Muscle of leg (tissue), 11 donors: ENCODE data around the gene GAS7. TPM values are rescaled to one million over a fixed set of nuclear protein-coding genes. Genes with fewer than 3 reads are reported as not detected.

Experiments
- DNase-seq: peaks from one replicate; pipeline ENCODE4 v3.0.0; 2013
- H3K27ac ChIP-seq: one replicate; pipeline ENCODE4 v1.5.1; 2013; ENCODE audit warnings: mild to moderate bottlenecking, low read length, control low read depth
- H3K27me3 ChIP-seq: one replicate; pipeline ENCODE4 v1.6.1; 2013; ENCODE audit warnings: low read length; ENCODE audit not compliant: control insufficient read depth, insufficient read depth
- H3K36me3 ChIP-seq: one replicate; pipeline ENCODE4 v1.6.1; 2013; ENCODE audit warnings: low read length; ENCODE audit not compliant: control insufficient read depth, insufficient read depth
- H3K4me1 ChIP-seq: one replicate; pipeline ENCODE4 v1.6.1; 2013; ENCODE audit warnings: low read length; ENCODE audit not compliant: control insufficient read depth, insufficient read depth
- H3K4me3 ChIP-seq: one replicate; pipeline ENCODE4 v1.5.1; 2013; ENCODE audit warnings: low read length, control low read depth
- H3K9me3 ChIP-seq: replicated peaks from 2 replicates; pipeline ENCODE4 v1.6.1; 2013; ENCODE audit warnings: low read depth, low read length; ENCODE audit not compliant: control insufficient read depth
- WGBS: methylation state at CpG from one replicate; pipeline ENCODE4 v1.1.5; 2013; ENCODE audit warnings: missing lambda C conversion rate; ENCODE audit not compliant: insufficient coverage; 5-methylcytosine and 5-hydroxymethylcytosine counted together
- polyA plus RNA-seq, 8 donors: library from polyadenylated mRNA; unstranded; fragments of 120-200 nt; gene quantifications; one replicate each; pipeline versions ENCODE4 v1.2.1 to v1.2.3, GENCODE V29; 2013; ENCODE audit warnings: inconsistent platforms in 1 of 8, low replicate concordance in 1 of 8; ENCODE audit not compliant: insufficient read length in 8 of 8, insufficient read depth in 1 of 8
- total RNA-seq: library from RNA; stranded (reverse); fragments of 120-200 nt; gene quantifications from one replicate; pipeline ENCODE4 v1.2.4, GENCODE V29; 2013

Gene GAS7
- total and polyA plus RNA-seq, 9 donors = 33.3 to 68.9 (median 45.9) TPM

- Histone ChIP-seq H3K36me3 (no peaks in the 10 kb centered on the region), H3K9me3 (peaks cover 8% of the 10 kb centered on the region), H3K4me3 (no peak overlapping the region), H3K27me3 (no peaks in the 10 kb centered on the region), H3K4me1 (peaks cover 10% of the 10 kb centered on the region), H3K27ac (no peak overlapping the region)
- no CpG with 5 or more reads among the region's 3 CpGs for WGBS
- no peak for DNase-seq
These were observed 114.5 kb downstream of the GAS7 start for GRCh38 chr17:10083864-10084263.

DNA sequence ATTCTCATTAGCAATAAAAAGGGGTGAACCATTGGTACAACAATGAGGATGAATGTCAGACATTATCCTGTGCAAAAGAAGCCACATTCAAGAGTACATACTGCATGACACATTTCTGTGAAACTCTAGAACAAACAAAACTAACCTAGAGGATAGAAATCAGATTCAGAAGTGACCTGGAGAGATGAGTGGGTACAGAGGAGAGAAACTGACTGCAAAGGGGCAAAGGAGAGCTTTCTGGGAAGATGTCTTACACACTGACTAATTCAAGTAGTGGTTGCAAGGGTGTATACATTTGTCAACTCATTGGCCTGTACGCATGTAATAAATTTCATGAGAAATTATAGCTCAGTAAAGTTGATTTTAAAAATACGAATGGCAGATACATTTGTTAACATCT lies 115.6 kb downstream of the GAS7 start:
- H3K27ac ChIP-seq = no peak overlapping the region
- H3K36me3 ChIP-seq = no peaks in the 10 kb centered on the region
- peaks cover 9% of the 10 kb centered on the region for H3K9me3 ChIP-seq
- no peak for DNase-seq
- H3K27me3 ChIP-seq = no peaks in the 10 kb centered on the region
- H3K4me1 ChIP-seq = peaks cover 8% of the 10 kb centered on the region
- no CpG with 5 or more reads among the region's 2 CpGs for WGBS
- H3K4me3 ChIP-seq = no peak overlapping the region

DNA sequence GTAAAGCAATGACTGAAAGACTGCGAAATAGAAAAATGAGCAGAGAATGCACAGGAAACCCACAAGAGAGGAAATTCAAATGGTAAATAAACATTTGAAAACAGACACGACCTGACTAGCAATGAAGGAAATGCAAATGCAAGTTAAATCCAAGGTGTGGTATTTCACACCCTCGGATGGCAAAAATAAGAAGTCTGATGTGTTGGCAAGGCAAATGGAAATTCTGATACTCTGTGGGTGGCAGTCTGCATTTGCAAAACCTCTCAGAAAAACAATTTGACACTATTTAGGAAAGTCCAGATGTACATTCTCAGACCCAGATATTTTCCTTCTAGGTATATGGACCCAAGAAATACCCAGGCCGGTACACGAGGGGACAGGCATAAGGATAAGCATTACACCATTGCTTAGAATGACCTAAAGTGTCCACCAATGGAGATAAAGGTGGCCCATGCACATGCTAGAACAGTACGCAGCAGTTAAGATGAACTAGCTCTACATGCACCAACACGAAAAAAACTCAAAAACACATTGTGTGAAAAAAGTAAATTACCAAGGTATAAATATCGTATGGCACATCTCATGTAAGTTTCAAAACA lies 116.7 kb downstream of the GAS7 start:
- H3K4me1 ChIP-seq = peaks cover 4% of the 10 kb centered on the region

GRCh38 chr17:10077561-10078299 lies 120.7 kb downstream of the GAS7 start:
- no peak overlapping the region for H3K4me3 ChIP-seq
- no peak overlapping the region for H3K27ac ChIP-seq
- H3K9me3 ChIP-seq = peaks cover 7% of the 10 kb centered on the region
- no peaks in the 10 kb centered on the region for H3K27me3 ChIP-seq
- no peak for DNase-seq
- H3K4me1 ChIP-seq = peaks cover 4% of the 10 kb centered on the region
- no peaks in the 10 kb centered on the region for H3K36me3 ChIP-seq
- 84% methylated on average over 3 of the region's 4 CpGs for WGBS

More for the DNA sequence above, 116.7 kb downstream of the GAS7 start:
- DNase-seq = no peak
- H3K27ac ChIP-seq = no peak overlapping the region
- H3K36me3 ChIP-seq = no peaks in the 10 kb centered on the region
- peaks cover 14% of the 10 kb centered on the region for H3K9me3 ChIP-seq
- WGBS = 72% methylated on average over 3 of the region's 8 CpGs
- H3K27me3 ChIP-seq = no peaks in the 10 kb centered on the region
- H3K4me3 ChIP-seq = no peak overlapping the region

GRCh38 chr17:10075919-10076318 lies 122.5 kb downstream of the GAS7 start:
- Histone ChIP-seq H3K4me3 (no peak overlapping the region), H3K4me1 (peaks cover 4% of the 10 kb centered on the region), H3K27ac (no peak overlapping the region), H3K9me3 (peaks cover 7% of the 10 kb centered on the region), H3K36me3 (no peaks in the 10 kb centered on the region), H3K27me3 (no peaks in the 10 kb centered on the region)
- WGBS = 70% methylated on average over 4 of the region's 5 CpGs
- no peak for DNase-seq

DNA sequence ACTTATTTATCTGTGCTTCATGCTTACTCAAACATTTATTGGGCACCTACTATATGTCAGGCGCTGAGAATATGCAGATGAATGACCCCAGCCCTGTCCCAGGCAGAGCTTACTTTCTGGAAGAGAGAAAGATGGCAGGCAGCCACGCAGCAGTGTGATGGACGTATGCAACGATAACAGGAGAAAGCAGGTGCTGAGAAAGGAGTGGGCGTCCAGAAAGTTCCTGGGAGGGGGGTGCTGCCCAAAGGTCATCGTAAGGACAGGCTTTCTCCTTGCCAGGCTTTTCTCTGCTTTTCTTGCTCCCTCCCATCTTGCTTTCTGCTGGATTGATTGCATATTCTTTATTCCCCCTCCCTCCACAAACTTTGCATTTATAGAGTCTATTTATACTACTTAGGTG lies 124.5 kb downstream of the GAS7 start:
- Histone ChIP-seq H3K9me3 (peaks cover 7% of the 10 kb centered on the region), H3K36me3 (no peaks in the 10 kb centered on the region), H3K4me1 (peaks cover 11% of the 10 kb centered on the region), H3K27ac (no peak overlapping the region), H3K4me3 (no peak overlapping the region), H3K27me3 (no peaks in the 10 kb centered on the region)
- DNase-seq = no peak
- 33% methylated on average over 5 of the region's 6 CpGs for WGBS

GRCh38 chr17:10072556-10073425 lies 125.6 kb downstream of the GAS7 start:
- Histone ChIP-seq H3K27ac (no peak overlapping the region), H3K4me1 (peaks cover 11% of the 10 kb centered on the region), H3K36me3 (no peaks in the 10 kb centered on the region), H3K27me3 (no peaks in the 10 kb centered on the region), H3K4me3 (no peak overlapping the region), H3K9me3 (peaks cover 5% of the 10 kb centered on the region)
- no peak for DNase-seq
- WGBS = 61% methylated on average over 13 of the region's 16 CpGs

DNA sequence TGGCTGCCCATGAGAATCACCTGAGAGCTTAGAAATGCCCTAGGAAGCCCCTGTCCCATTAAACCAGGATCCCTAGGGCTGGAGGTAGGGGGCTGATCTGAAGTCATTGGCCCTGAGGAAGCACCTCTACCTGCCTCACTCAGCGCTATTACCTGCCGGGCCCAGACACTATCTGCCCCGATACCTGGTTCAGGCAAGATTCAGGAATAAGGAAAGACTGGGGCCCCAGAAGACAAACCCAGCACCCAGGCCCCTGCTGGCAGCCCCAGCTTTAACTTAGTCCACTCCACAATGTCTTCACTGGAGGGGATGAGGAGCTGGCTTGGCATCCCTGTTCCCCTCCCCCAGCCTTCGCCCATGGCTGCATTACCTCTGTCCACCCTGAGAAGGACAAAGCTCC lies 126.3 kb downstream of the GAS7 start:
- no peaks in the 10 kb centered on the region for H3K36me3 ChIP-seq
- WGBS = no CpG with 5 or more reads among the region's 4 CpGs
- H3K4me3 ChIP-seq = no peak overlapping the region
- H3K4me1 ChIP-seq = peaks cover 11% of the 10 kb centered on the region
- H3K27me3 ChIP-seq = no peaks in the 10 kb centered on the region
- no peaks in the 10 kb centered on the region for H3K9me3 ChIP-seq
- H3K27ac ChIP-seq = no peak overlapping the region
- no peak for DNase-seq

GRCh38 chr17:10071141-10071540 lies 127.3 kb downstream of the GAS7 start:
- Histone ChIP-seq H3K4me3 (no peak overlapping the region), H3K27me3 (no peaks in the 10 kb centered on the region), H3K4me1 (peaks cover 11% of the 10 kb centered on the region), H3K36me3 (no peaks in the 10 kb centered on the region), H3K27ac (no peak overlapping the region), H3K9me3 (no peaks in the 10 kb centered on the region)
- WGBS = 80% methylated on average over 3 of the region's 6 CpGs
- no peak for DNase-seq

DNA sequence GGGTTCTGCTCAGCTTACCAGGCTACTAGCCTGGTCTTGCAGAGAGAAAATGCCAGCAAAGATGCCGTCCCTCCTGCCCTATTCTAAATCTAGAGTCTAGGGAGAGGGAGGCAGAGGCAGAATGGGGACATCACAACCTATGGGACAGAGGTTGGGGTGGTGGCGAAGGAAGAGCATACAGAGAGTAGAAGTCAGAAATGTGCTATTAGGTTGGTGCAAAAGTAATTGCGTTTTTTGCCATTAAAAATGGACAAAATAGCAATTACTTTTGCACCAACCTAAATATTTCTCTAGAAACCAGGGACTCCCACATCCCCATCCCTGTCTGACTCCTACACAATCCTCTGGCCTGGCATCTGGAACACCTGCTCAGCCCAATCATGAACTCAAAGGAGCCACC lies 127.7 kb downstream of the GAS7 start:
- WGBS = no CpG with 5 or more reads among the region's 3 CpGs
- Histone ChIP-seq H3K27me3 (no peaks in the 10 kb centered on the region), H3K27ac (no peak overlapping the region), H3K36me3 (no peaks in the 10 kb centered on the region), H3K4me1 (peaks cover 11% of the 10 kb centered on the region), H3K9me3 (peaks cover under 1% of the 10 kb centered on the region), H3K4me3 (no peak overlapping the region)
- DNase-seq = no peak
